H1 (cell line): Measurements from ENCODE around the gene LAMB1. TPM values are rescaled to one million over a fixed set of nuclear protein-coding genes. Genes with fewer than 3 reads are reported as not detected.

Experiments
- CTCF ChIA-PET: fragments of 300-600 bp; sonication (Branson Sonifier 250); formaldehyde crosslinking; loops from one replicate; lab custom pipeline; 2021; ENCODE audit not compliant: partially characterized antibody; lab: Charles Lee
- POLR2A ChIA-PET: fragments of 300-600 bp; sonication (Branson Sonifier 250); formaldehyde crosslinking; loops from one replicate; lab custom pipeline; 2021; ENCODE audit warnings: inconsistent platforms; ENCODE audit not compliant: partially characterized antibody; lab: Charles Lee
- DNase-seq, 2 experiments: peaks; one replicate each; pipeline versions ENCODE4 v3.0.0 to v3.0.0-alpha.2; 2010 to 2022; ENCODE audit warnings: low spot score in 2 of 2, low read depth in 1 of 2, mixed read lengths in 1 of 2
- FAIRE-seq: peaks from 2 replicates; lab custom pipeline; 2011; peaks lifted over from hg19 to GRCh38; lab: Jason Lieb, UNC
- H2AFZ ChIP-seq: 2 replicates; pipeline ENCODE4 v1.8.1; 2012; ENCODE audit warnings: low read length, inconsistent platforms
- H2AK5ac ChIP-seq: 2 replicates; pipeline ENCODE4 v1.6.1; 2013; ENCODE audit warnings: low read depth, low read length
- H2BK120ac ChIP-seq: replicated peaks from 2 replicates; pipeline ENCODE3; 2013; ENCODE audit warnings: low read depth, low read length, inconsistent platforms
- H2BK12ac ChIP-seq: 2 replicates; pipeline ENCODE4 v1.6.1; 2013; ENCODE audit warnings: low read depth, low read length
- H2BK15ac ChIP-seq: 2 replicates; pipeline ENCODE4 v1.6.1; 2013; ENCODE audit warnings: low read length
- H2BK20ac ChIP-seq: 2 replicates; pipeline ENCODE4 v1.6.1; 2013; ENCODE audit warnings: low read length
- H2BK5ac ChIP-seq: 2 replicates; pipeline ENCODE4 v1.6.1; 2013; ENCODE audit warnings: low read depth, low read length
- H3K14ac ChIP-seq: 2 replicates; pipeline ENCODE4 v1.6.1; 2013; ENCODE audit warnings: inconsistent platforms; ENCODE audit not compliant: insufficient read length
- H3K18ac ChIP-seq: 2 replicates; pipeline ENCODE4 v1.6.1; 2013; ENCODE audit warnings: low read length; ENCODE audit errors: extremely low read depth
- H3K23ac ChIP-seq: 2 replicates; pipeline ENCODE4 v1.6.1; 2013; ENCODE audit warnings: inconsistent platforms; ENCODE audit not compliant: insufficient read length
- H3K23me2 ChIP-seq: 2 replicates; pipeline ENCODE4 v1.6.1; 2013; ENCODE audit warnings: low read depth, low read length
- H3K27ac ChIP-seq: 2 replicates; pipeline ENCODE4 v1.6.1; 2011; ENCODE audit warnings: low read depth, low read length, inconsistent platforms
- H3K27me3 ChIP-seq, 4 experiments: replicated peaks in 1 of 4; 1 replicate in 1 of 4; 2 replicates in 3 of 4; pipeline versions ENCODE4 v1.6.1 to v1.8.1; 2011 to 2013; ENCODE audit warnings: low read length in 3 of 4, mild to moderate bottlenecking in 3 of 4, inconsistent platforms in 2 of 4, mixed read lengths in 2 of 4, moderate library complexity in 1 of 4; ENCODE audit not compliant: control insufficient read depth in 3 of 4, insufficient read depth in 3 of 4; ENCODE audit errors: extremely low read depth in 1 of 4
- H3K36me3 ChIP-seq, 4 experiments: 2 replicates each; pipeline versions ENCODE4 v1.6.1 to v1.8.1; 2011 to 2013; ENCODE audit warnings: mild to moderate bottlenecking in 4 of 4, low read length in 3 of 4, moderate library complexity in 2 of 4, control low read depth in 1 of 4, inconsistent platforms in 1 of 4; ENCODE audit not compliant: insufficient read depth in 4 of 4, control insufficient read depth in 2 of 4
- H3K4ac ChIP-seq: replicated peaks from 2 replicates; pipeline ENCODE3; 2013; ENCODE audit warnings: low read length, low read depth, mixed read lengths, inconsistent platforms; ENCODE audit not compliant: insufficient read length
- H3K4me1 ChIP-seq, 4 experiments: replicated peaks in 1 of 4; 1 replicate in 1 of 4; 2 replicates in 3 of 4; pipeline versions ENCODE4 v1.6.1 to v1.8.1; 2011 to 2013; ENCODE audit warnings: low read length in 3 of 4, inconsistent platforms in 2 of 4, mixed read lengths in 1 of 4; ENCODE audit not compliant: insufficient read depth in 4 of 4, control insufficient read depth in 3 of 4
- H3K4me2 ChIP-seq, 2 experiments: 2 replicates each; pipeline versions ENCODE4 v1.6.1 to v1.8.1; 2011 to 2013; ENCODE audit warnings: low read depth in 2 of 2, low read length in 2 of 2, control low read depth in 1 of 2, inconsistent platforms in 1 of 2, mild to moderate bottlenecking in 1 of 2; ENCODE audit not compliant: insufficient read depth in 1 of 2
- H3K4me3 ChIP-seq, 4 experiments: fragments of 200-600, 300-600 bp in 1 of 4; sonication (generic), shearing (Covaris generic), sonication (Bioruptor Twin) in 1 of 4; 2 replicates each; pipeline versions ENCODE4 v1.5.1 to v1.8.1; 2011 to 2016; ENCODE audit warnings: low read length in 4 of 4, low read depth in 3 of 4, control low read depth in 2 of 4, inconsistent platforms in 2 of 4, mild to moderate bottlenecking in 2 of 4, mixed read lengths in 1 of 4, moderate library complexity in 1 of 4; ENCODE audit not compliant: insufficient read depth in 2 of 4; ENCODE audit errors: extremely low read depth in 1 of 4
- H3K56ac ChIP-seq: replicated peaks from 2 replicates; pipeline ENCODE3; 2013; ENCODE audit warnings: low read depth, mild to moderate bottlenecking, mixed read lengths, low read length, inconsistent platforms; ENCODE audit not compliant: insufficient read length
- H3K79me1 ChIP-seq: 2 replicates; pipeline ENCODE4 v1.6.1; 2013; ENCODE audit warnings: low read depth, low read length, control low read depth
- H3K79me2 ChIP-seq, 2 experiments: 2 replicates each; pipeline versions ENCODE4 v1.6.1 to v1.8.1; 2012 to 2013; ENCODE audit warnings: low read length in 2 of 2, mild to moderate bottlenecking in 2 of 2, inconsistent platforms in 1 of 2; ENCODE audit not compliant: insufficient read depth in 2 of 2, control insufficient read depth in 1 of 2
- H3K9ac ChIP-seq, 4 experiments: replicated peaks in 1 of 4; 1 replicate in 1 of 4; 2 replicates in 3 of 4; pipeline versions ENCODE4 v1.6.1 to v1.8.1; 2011 to 2013; ENCODE audit warnings: low read depth in 3 of 4, low read length in 3 of 4, control low read depth in 2 of 4, mild to moderate bottlenecking in 2 of 4, moderate library complexity in 2 of 4, inconsistent platforms in 1 of 4; ENCODE audit errors: extremely low read depth in 1 of 4
- H3K9me3 ChIP-seq, 2 experiments: 2 replicates each; pipeline versions ENCODE4 v1.6.1 to v1.8.1; 2012 to 2013; ENCODE audit warnings: mild to moderate bottlenecking in 2 of 2, moderate library complexity in 2 of 2, control low read depth in 1 of 2, inconsistent platforms in 1 of 2, low read depth in 1 of 2, low read length in 1 of 2, mixed read lengths in 1 of 2; ENCODE audit not compliant: insufficient read depth in 2 of 2
- H4K20me1 ChIP-seq, 2 experiments: replicated peaks in 1 of 2; 2 replicates each; pipeline versions ENCODE3 to v1.8.1; 2011 to 2013; ENCODE audit warnings: inconsistent platforms in 2 of 2, low read length in 2 of 2, mild to moderate bottlenecking in 1 of 2; ENCODE audit not compliant: insufficient read depth in 2 of 2, control insufficient read depth in 1 of 2
- H4K5ac ChIP-seq: 2 replicates; pipeline ENCODE4 v1.6.1; 2013; ENCODE audit warnings: low read length, low read depth, mixed read lengths, inconsistent platforms; ENCODE audit not compliant: insufficient read length
- H4K8ac ChIP-seq: 2 replicates; pipeline ENCODE4 v1.8.0; 2013; ENCODE audit warnings: mild to moderate bottlenecking, moderate library complexity, low read length, inconsistent platforms; ENCODE audit not compliant: insufficient read depth; ENCODE audit errors: extremely low read depth
- H4K91ac ChIP-seq: replicated peaks from 2 replicates; pipeline ENCODE3; 2013; ENCODE audit warnings: low read length, mixed read lengths, inconsistent platforms; ENCODE audit not compliant: insufficient read length
- BCL11A ChIP-seq, 2 experiments: IDR thresholded peaks; one replicate each; pipeline ENCODE4 v1.6.1; 2011; ENCODE audit warnings: low read depth in 2 of 2, low read length in 2 of 2, mild to moderate bottlenecking in 2 of 2
- CTCF ChIP-seq, 3 experiments: IDR thresholded peaks; 1 replicate in 2 of 3; 2 replicates in 1 of 3; pipeline versions ENCODE4 v1.5.1 to v1.6.1; 2011; ENCODE audit warnings: low read length in 3 of 3, mild to moderate bottlenecking in 3 of 3, inconsistent platforms in 2 of 3, low read depth in 1 of 3, moderate library complexity in 1 of 3; ENCODE audit not compliant: insufficient read depth in 1 of 3; ENCODE audit errors: control extremely low read depth in 1 of 3
- E2F6 ChIP-seq: IDR thresholded peaks from 2 replicates; pipeline ENCODE4 v1.6.1; 2012; ENCODE audit warnings: inconsistent platforms
- EGR1 ChIP-seq: IDR thresholded peaks from 2 replicates; pipeline ENCODE4 v1.6.1; 2011; ENCODE audit warnings: low read depth, low read length, borderline replicate concordance
- HDAC6 ChIP-seq: IDR thresholded peaks from one replicate; pipeline ENCODE4 v1.7.1; 2012; ENCODE audit warnings: low read depth, mild to moderate bottlenecking, inconsistent platforms, low read length, moderate library complexity
- POU5F1 ChIP-seq: IDR thresholded peaks from 2 replicates; pipeline ENCODE4 v1.6.1; 2011; ENCODE audit warnings: low read depth, mild to moderate bottlenecking, low read length, moderate library complexity
- SP2 ChIP-seq: IDR thresholded peaks from 2 replicates; pipeline ENCODE4 v1.6.1; 2012; ENCODE audit warnings: mild to moderate bottlenecking, low read length, inconsistent platforms
- SUZ12 ChIP-seq: fragments of 200-600 bp; sonication (generic); IDR thresholded peaks from 2 replicates; pipeline ENCODE4 v1.6.1; 2012; ENCODE audit warnings: mild to moderate bottlenecking, inconsistent platforms, low read length, moderate library complexity, mixed read lengths
- USF2 ChIP-seq: IDR thresholded peaks from 2 replicates; pipeline ENCODE4 v1.6.1; 2011; ENCODE audit warnings: low read length, improper control_type of control experiment
- WGBS, 2 experiments: shearing (Covaris generic) in 1 of 2; methylation state at CpG; one replicate each; pipeline versions ENCODE4 v1.1.6 to v1.1.7; 2013 to 2015; ENCODE audit warnings: low lambda C conversion rate in 2 of 2, mixed read lengths in 2 of 2, inconsistent platforms in 1 of 2, low coverage in 1 of 2, missing lambda C conversion rate in 1 of 2; ENCODE audit not compliant: insufficient replicate concordance in 2 of 2, insufficient coverage in 1 of 2, insufficient read length in 1 of 2; ENCODE audit errors: extremely low coverage in 1 of 2, missing lambda C conversion rate in 1 of 2; 5-methylcytosine and 5-hydroxymethylcytosine counted together
- polyA plus RNA-seq, 7 experiments: library from polyadenylated mRNA; depleted of rRNA in 3 of 7; stranded (reverse) in 5 of 7; unstranded in 2 of 7; fragments of >200 nt in 5 of 7; fragments of 200-250 nt in 2 of 7; gene quantifications; 1 replicate in 5 of 7; 2 replicates in 1 of 7; 4 replicates in 1 of 7; pipeline versions ENCODE4 v1.2.1 to v1.2.3, GENCODE V29; 2011 to 2013; ENCODE audit warnings: missing spikeins in 2 of 7, mixed read lengths in 2 of 7
- total RNA-seq: library from RNA; stranded (reverse); fragmentation: NEBNext Ultra II Directional; extraction: Animal tissue kit (Norgen Biotek cat#: 25700); gene quantifications from 2 replicates; pipeline ENCODE4 v1.2.1, GENCODE V29; 2021

LAMB1 gene
- total and polyA plus RNA-seq, 2 of the 8 experiments (the other 6 are each of a cell fraction or from before 2014, with no cell fraction given) = 31.9 to 38.5 TPM

- Histone ChIP-seq H3K4me3 (no peak overlapping the region), H3K36me3 (no peaks in the 10 kb centered on the region), H4K5ac (no peak overlapping the region), H3K79me2 (no peaks in the 10 kb centered on the region), H2BK20ac (no peak overlapping the region), H3K9me3 (no peaks in the 10 kb centered on the region), H4K20me1 (no peaks in the 10 kb centered on the region), H3K27ac (no peak overlapping the region), H3K4me2 (no peak overlapping the region), H2BK15ac (no peak overlapping the region), H3K79me1 (no peaks in the 10 kb centered on the region), H4K8ac (no peak overlapping the region), H3K56ac (no peak overlapping the region), H2AK5ac (no peak overlapping the region), H3K18ac (no peak overlapping the region), H3K4ac (no peak overlapping the region), H3K27me3 (no peaks in the 10 kb centered on the region), H3K9ac (no peak overlapping the region), H2BK12ac (no peak overlapping the region), H2BK120ac (no peak overlapping the region), H3K23me2 (0 out of 2 replicates have a peak, but pooled peaks cover 1% of the 10 kb centered on the region), H3K4me1 (no peaks in the 10 kb centered on the region), H4K91ac (no peak overlapping the region), H3K23ac (no peak overlapping the region), H2BK5ac (no peak overlapping the region), H3K14ac (no peak overlapping the region), H2AFZ (no peak overlapping the region)
- no peak for FAIRE-seq
- WGBS, 2 experiments = 67% methylated on average over 1 of the region's 1 CpG; no CpG with 5 or more reads in 1 of the 2 experiments
- DNase-seq = no peak
- POLR2A ChIA-PET = no interaction called here
- CTCF ChIA-PET = interaction anchor here (1.0 to 1.3 kb wide), 2 partner anchors 10 to 20 kb away, joined by 3 to 4 read pairs; no protein-coding TSS in a partner anchor
- TF ChIP-seq POU5F1 (no peak), USF2 (no peak), EGR1 (no peak), E2F6 (no peak), CTCF (IDR thresholded peaks at IDR 0.05; ENCODE audit: control extremely low read depth in 1 of 3, insufficient read depth in 1 of 3, low read depth in 1 of 3, low read length in 3 of 3) (no peak), HDAC6 (no peak), SUZ12 (no peak), SP2 (no peak), BCL11A (IDR thresholded peaks at IDR 0.05; ENCODE audit: low read depth in 2 of 2, low read length in 2 of 2) (no peak)
Observed at GRCh38 chr7:108045154-108045553, 42.2 kb upstream of the LAMB1 start.
